Measurements from ENCODE around the gene PTK7.

Gene PTK7

GRCh38 chr6:43075670-43076463, at the start of gene PTK7:
TSS of gene PTK7 (plus strand) at chr6:43076314. CDS start at chr6:43076489, 175 bp downstream.
- no peak for DNase-seq (ENCODE audit: low read depth)
- H3K4me3 ChIP-seq (ENCODE audit: control insufficient read depth, low read depth, low read length) = peak within 1 kb of the TSS; percentile 69
- no peak for TF ChIP-seq CTCF (IDR thresholded peaks at IDR 0.05; ENCODE audit: control insufficient read depth, insufficient read depth, low read depth, low read length, missing control alignments)

GRCh38 chr6:43026365-43026764, 49.7 kb upstream of the PTK7 start:
- no peak for TF ChIP-seq CTCF (IDR thresholded peaks at IDR 0.05; ENCODE audit: control insufficient read depth, insufficient read depth, low read depth, low read length, missing control alignments)
- no peak for DNase-seq (ENCODE audit: low read depth)
- H3K4me3 ChIP-seq (ENCODE audit: control insufficient read depth, low read depth, low read length) = no peak overlapping the region

- DNase-seq (ENCODE audit: low read depth) = no peak
- no peak for TF ChIP-seq CTCF (IDR thresholded peaks at IDR 0.05; ENCODE audit: control insufficient read depth, insufficient read depth, low read depth, low read length, missing control alignments)
- no peak overlapping the region for H3K4me3 ChIP-seq (ENCODE audit: control insufficient read depth, low read depth, low read length)
Measured at GRCh38 chr6:43029120-43029519, 47.0 kb upstream of the PTK7 start.

- H3K4me3 ChIP-seq (ENCODE audit: control insufficient read depth, low read depth, low read length) = no peak overlapping the region
- DNase-seq (ENCODE audit: low read depth) = no peak
- no peak for TF ChIP-seq CTCF (IDR thresholded peaks at IDR 0.05; ENCODE audit: control insufficient read depth, insufficient read depth, low read depth, low read length, missing control alignments)
Measured at GRCh38 chr6:43032326-43032725, 43.8 kb upstream of the PTK7 start.

GRCh38 chr6:43033496-43034189, 42.5 kb upstream of the PTK7 start:
- no peak overlapping the region for H3K4me3 ChIP-seq (ENCODE audit: control insufficient read depth, low read depth, low read length)
- no peak for TF ChIP-seq CTCF (IDR thresholded peaks at IDR 0.05; ENCODE audit: control insufficient read depth, insufficient read depth, low read depth, low read length, missing control alignments)
- no peak for DNase-seq (ENCODE audit: low read depth)

- DNase-seq (ENCODE audit: low read depth) = no peak
- no peak for TF ChIP-seq CTCF (IDR thresholded peaks at IDR 0.05; ENCODE audit: control insufficient read depth, insufficient read depth, low read depth, low read length, missing control alignments)
- no peak overlapping the region for H3K4me3 ChIP-seq (ENCODE audit: control insufficient read depth, low read depth, low read length)
Measured at GRCh38 chr6:43034190-43034525, 42.0 kb upstream of the PTK7 start.
